ENCODE measurements around the gene CDH13.

The CDH13 gene

DNA sequence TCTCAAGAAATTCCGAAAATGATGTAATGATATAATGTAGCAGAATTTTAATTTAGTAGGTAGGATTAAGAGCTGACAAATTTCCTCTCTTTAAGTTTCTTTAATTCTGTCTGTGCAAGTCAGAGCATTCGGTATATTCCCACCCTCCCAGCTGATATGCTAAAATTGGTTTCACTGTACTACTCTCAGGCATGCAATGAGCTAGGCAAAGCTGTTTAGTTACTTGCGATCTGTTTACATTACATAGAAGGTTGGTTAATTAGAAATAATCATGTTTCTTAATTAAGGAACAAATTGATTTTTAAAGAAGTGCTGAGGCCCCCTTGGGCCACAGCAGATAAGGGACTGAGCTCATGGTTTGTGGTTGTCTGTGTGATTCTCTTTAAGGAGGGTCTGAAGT is 748.2 kb downstream of the CDH13 start:
- Histone ChIP-seq H3K9ac (ENCODE audit: low read length in 5 of 5) (no peak overlapping the region), H3K4me3 (ENCODE audit: low read depth in 1 of 5, low read length in 5 of 5) (no peak overlapping the region), H3K4me1 (ENCODE audit: control insufficient read depth in 5 of 5, insufficient read depth in 5 of 5, low read length in 5 of 5) (no peaks in the 10 kb centered on the region), H3K27me3 (ENCODE audit: control insufficient read depth in 5 of 5, insufficient read depth in 4 of 5, low read length in 5 of 5) (peaks cover 0 to 2% (median 0%) of the 10 kb centered on the region in 5 donors), H3K9me3 (ENCODE audit: control insufficient read depth in 5 of 5, low read length in 5 of 5) (no peaks in the 10 kb centered on the region), H3K36me3 (ENCODE audit: control insufficient read depth in 5 of 5, insufficient read depth in 5 of 5, low read length in 5 of 5) (no peaks in the 10 kb centered on the region), H3K27ac (ENCODE audit: low read depth, low read length) (no peak overlapping the region)

DNA sequence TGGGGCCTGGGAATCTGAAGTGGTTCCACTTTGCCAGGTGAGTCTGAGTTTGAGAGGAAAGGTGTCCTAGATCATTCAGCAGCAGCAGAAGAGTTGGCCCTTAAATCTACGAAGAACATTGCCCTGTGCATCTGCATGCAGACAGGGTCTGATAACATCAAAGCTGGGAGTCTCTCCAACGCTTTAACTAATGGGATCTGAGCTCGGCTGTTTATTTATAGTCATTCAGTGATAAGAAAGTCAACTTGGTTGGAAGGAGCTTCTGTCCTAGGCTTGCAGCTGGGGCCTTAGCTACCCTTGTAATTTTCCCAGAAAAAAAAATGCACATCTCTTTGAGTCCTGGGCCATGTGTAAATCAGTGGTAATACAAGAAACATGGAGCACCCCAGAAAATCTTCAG is 763.0 kb downstream of the CDH13 start:
- Histone ChIP-seq H3K4me3 (ENCODE audit: low read depth in 1 of 5, low read length in 5 of 5) (no peak overlapping the region), H3K9me3 (ENCODE audit: control insufficient read depth in 5 of 5, low read length in 5 of 5) (peaks cover 0 to 4% (median 0%) of the 10 kb centered on the region in 5 donors), H3K36me3 (ENCODE audit: control insufficient read depth in 5 of 5, insufficient read depth in 5 of 5, low read length in 5 of 5) (no peaks in the 10 kb centered on the region), H3K9ac (ENCODE audit: low read length in 5 of 5) (no peak overlapping the region), H3K4me1 (ENCODE audit: control insufficient read depth in 5 of 5, insufficient read depth in 5 of 5, low read length in 5 of 5) (peaks cover 0 to 2% (median 0%) of the 10 kb centered on the region in 5 donors), H3K27me3 (ENCODE audit: control insufficient read depth in 5 of 5, insufficient read depth in 4 of 5, low read length in 5 of 5) (no peaks in the 10 kb centered on the region), H3K27ac (ENCODE audit: low read depth, low read length) (no peak overlapping the region)

DNA sequence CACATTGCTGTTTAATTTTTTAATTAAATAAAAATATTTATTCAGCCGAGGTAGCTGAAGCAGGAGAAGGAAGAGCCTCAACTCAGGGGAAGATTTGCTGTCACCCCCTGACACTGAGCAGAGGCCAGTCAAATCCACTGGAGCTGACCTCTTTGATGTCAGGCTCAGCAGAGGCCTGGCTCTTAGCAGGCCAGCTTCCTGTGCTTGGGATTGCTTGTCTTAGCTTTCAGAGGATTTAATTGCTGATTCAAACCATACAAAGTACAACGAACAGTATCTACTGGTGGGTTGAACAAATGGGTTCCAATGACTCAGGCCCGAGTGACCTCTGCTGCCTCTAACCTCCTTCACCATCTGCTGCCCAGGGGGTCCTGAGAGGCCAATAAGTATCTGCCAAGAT is 764.0 kb downstream of the CDH13 start:
- H3K4me3 ChIP-seq (ENCODE audit: low read depth in 1 of 5, low read length in 5 of 5): no peak overlapping the region
- H3K9ac ChIP-seq (ENCODE audit: low read length in 5 of 5): no peak overlapping the region
- H3K9me3 ChIP-seq (ENCODE audit: control insufficient read depth in 5 of 5, low read length in 5 of 5): peaks cover 0 to 4% (median 0%) of the 10 kb centered on the region in 5 donors
- no peak overlapping the region for H3K27ac ChIP-seq (ENCODE audit: low read depth, low read length)
- peaks cover 0 to 2% (median 0%) of the 10 kb centered on the region in 5 donors for H3K4me1 ChIP-seq (ENCODE audit: control insufficient read depth in 5 of 5, insufficient read depth in 5 of 5, low read length in 5 of 5)
- H3K36me3 ChIP-seq (ENCODE audit: control insufficient read depth in 5 of 5, insufficient read depth in 5 of 5, low read length in 5 of 5): no peaks in the 10 kb centered on the region
- H3K27me3 ChIP-seq (ENCODE audit: control insufficient read depth in 5 of 5, insufficient read depth in 4 of 5, low read length in 5 of 5): no peaks in the 10 kb centered on the region

DNA sequence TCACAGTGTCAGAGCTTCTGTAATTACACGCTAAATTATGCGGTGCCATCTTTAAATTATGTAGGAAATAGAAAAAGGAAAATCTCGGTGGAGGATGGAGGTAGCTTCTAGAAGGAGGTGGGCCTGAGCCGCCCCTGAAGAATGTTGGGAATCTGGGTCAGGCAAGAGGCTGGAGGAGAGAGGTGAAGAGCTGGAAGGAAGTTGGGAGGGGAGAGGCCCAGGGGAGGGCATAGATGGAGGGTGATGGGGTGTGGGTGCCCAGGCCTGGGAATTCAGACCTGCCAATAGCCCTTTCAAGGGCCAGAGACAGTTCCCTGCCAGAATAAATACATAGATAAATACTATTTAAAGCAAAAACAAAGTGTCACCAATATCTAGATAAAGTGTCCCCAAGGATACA is 766.0 kb downstream of the CDH13 start:
- Histone ChIP-seq H3K9ac (ENCODE audit: low read length in 5 of 5) (no peak overlapping the region), H3K4me1 (ENCODE audit: control insufficient read depth in 5 of 5, insufficient read depth in 5 of 5, low read length in 5 of 5) (peaks cover 0 to 2% (median 0%) of the 10 kb centered on the region in 5 donors), H3K9me3 (ENCODE audit: control insufficient read depth in 5 of 5, low read length in 5 of 5) (peaks cover 0 to 6% (median 0%) of the 10 kb centered on the region in 5 donors), H3K4me3 (ENCODE audit: low read depth in 1 of 5, low read length in 5 of 5) (no peak overlapping the region), H3K27ac (ENCODE audit: low read depth, low read length) (no peak overlapping the region), H3K27me3 (ENCODE audit: control insufficient read depth in 5 of 5, insufficient read depth in 4 of 5, low read length in 5 of 5) (no peaks in the 10 kb centered on the region), H3K36me3 (ENCODE audit: control insufficient read depth in 5 of 5, insufficient read depth in 5 of 5, low read length in 5 of 5) (no peaks in the 10 kb centered on the region)

DNA sequence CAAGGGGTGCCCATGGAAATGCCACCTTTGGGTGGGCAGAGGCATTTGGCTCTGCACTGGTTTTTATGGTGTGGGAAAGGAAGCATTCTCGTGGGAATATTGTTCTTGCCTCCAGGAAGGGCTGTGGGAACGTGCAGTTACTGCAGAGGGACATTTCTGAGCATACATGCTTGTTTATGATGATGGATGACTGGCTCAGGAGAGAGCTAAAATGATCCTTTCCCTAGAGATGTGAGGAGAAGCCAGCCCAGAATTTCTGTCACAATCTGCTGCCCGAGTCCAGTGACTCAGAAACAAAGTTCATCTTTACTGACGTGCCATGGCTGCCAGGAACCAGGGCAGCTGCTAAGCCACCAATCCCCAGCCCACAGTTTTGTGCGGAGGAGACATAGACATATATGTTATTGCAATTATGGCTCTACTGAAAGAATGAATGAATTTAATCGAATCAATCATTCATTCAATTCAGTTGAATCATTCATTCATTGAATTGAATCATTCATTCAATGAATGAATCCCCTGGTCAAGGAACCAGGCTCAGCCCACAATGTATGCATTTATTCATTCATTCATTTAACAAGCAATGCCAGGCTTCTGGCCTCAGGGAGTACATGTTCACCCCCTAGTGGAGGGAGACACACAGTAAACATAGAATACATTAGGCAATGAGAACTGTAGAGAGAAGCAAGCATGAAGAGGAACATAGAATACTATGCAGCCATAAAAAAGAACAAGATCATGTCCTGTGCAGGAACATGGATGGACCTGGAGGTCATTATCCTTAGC is 766.6 kb downstream of the CDH13 start:
- no peaks in the 10 kb centered on the region for H3K27me3 ChIP-seq (ENCODE audit: control insufficient read depth in 5 of 5, insufficient read depth in 4 of 5, low read length in 5 of 5)
- no peak overlapping the region for H3K4me3 ChIP-seq (ENCODE audit: low read depth in 1 of 5, low read length in 5 of 5)
- H3K9me3 ChIP-seq (ENCODE audit: control insufficient read depth in 5 of 5, low read length in 5 of 5): peaks cover 0 to 6% (median 0%) of the 10 kb centered on the region in 5 donors
- no peaks in the 10 kb centered on the region for H3K36me3 ChIP-seq (ENCODE audit: control insufficient read depth in 5 of 5, insufficient read depth in 5 of 5, low read length in 5 of 5)
- H3K4me1 ChIP-seq (ENCODE audit: control insufficient read depth in 5 of 5, insufficient read depth in 5 of 5, low read length in 5 of 5): peaks cover 0 to 2% (median 0%) of the 10 kb centered on the region in 5 donors
- no peak overlapping the region for H3K27ac ChIP-seq (ENCODE audit: low read depth, low read length)
- H3K9ac ChIP-seq (ENCODE audit: low read length in 5 of 5): no peak overlapping the region

DNA sequence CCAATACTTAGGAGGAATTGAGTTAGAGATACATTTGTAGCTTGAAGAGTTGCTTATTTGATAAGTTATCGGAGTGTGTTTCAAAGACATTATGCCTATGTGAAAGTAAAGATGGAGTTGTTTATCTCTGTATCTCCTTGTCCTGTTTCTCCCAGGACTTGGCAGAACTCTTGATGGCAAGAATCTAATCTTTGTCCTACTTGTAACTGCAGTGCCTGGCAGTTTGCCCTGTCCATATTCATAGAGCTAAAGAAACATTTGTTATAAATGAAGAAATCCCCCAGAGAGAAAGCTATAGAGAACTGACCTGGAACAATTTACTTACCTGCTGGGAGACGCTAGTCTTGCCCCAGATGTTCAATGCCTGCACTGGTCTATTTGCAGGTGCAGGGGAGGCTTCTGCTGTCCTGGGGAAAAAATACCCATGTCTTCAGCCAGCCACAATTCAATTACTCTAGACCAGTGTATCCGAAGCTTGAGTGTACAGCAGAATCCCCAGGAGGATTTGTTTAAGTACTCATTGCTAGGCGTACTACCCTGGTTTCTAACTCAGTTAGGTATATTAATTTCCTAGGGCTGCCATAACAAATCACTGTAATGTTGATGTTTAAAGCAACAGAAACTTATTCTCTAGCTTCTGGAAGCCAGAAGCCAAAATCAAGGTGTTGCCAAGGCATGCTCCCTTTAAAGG is 771.0 kb downstream of the CDH13 start:
- peaks cover 0 to 2% (median 0%) of the 10 kb centered on the region in 5 donors for H3K4me1 ChIP-seq (ENCODE audit: control insufficient read depth in 5 of 5, insufficient read depth in 5 of 5, low read length in 5 of 5)
- H3K9me3 ChIP-seq (ENCODE audit: control insufficient read depth in 5 of 5, low read length in 5 of 5): peaks cover 0 to 14% (median 5%) of the 10 kb centered on the region in 5 donors
- no peaks in the 10 kb centered on the region for H3K27me3 ChIP-seq (ENCODE audit: control insufficient read depth in 5 of 5, insufficient read depth in 4 of 5, low read length in 5 of 5)
- no peak overlapping the region for H3K4me3 ChIP-seq (ENCODE audit: low read depth in 1 of 5, low read length in 5 of 5)
- no peak overlapping the region for H3K27ac ChIP-seq (ENCODE audit: low read depth, low read length)
- no peaks in the 10 kb centered on the region for H3K36me3 ChIP-seq (ENCODE audit: control insufficient read depth in 5 of 5, insufficient read depth in 5 of 5, low read length in 5 of 5)
- no peak overlapping the region for H3K9ac ChIP-seq (ENCODE audit: low read length in 5 of 5)

DNA sequence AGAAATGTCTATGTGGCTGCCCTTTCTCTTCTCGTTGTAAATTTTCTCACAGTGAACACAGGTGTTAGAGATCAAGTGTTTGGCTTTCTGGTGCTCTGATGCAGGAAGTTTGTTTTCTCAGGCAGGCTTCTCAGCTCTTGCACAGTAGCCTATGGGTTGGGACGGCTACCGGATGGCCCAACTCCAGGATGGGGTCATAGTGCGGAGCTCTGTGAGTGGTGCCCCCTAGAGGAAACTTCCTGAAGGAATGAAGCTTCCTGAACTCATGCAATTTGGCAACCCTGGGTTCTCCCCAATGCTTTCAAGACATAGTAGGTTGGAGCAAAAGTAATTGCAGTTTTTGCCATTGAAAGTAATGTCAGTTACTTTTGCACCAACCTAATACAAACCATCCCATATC is 773.5 kb downstream of the CDH13 start:
- Histone ChIP-seq H3K27ac (ENCODE audit: low read depth, low read length) (no peak overlapping the region), H3K36me3 (ENCODE audit: control insufficient read depth in 5 of 5, insufficient read depth in 5 of 5, low read length in 5 of 5) (no peaks in the 10 kb centered on the region), H3K9me3 (ENCODE audit: control insufficient read depth in 5 of 5, low read length in 5 of 5) (peaks cover 0 to 14% (median 3%) of the 10 kb centered on the region in 5 donors), H3K27me3 (ENCODE audit: control insufficient read depth in 5 of 5, insufficient read depth in 4 of 5, low read length in 5 of 5) (no peaks in the 10 kb centered on the region), H3K4me3 (ENCODE audit: low read depth in 1 of 5, low read length in 5 of 5) (no peak overlapping the region), H3K9ac (ENCODE audit: low read length in 5 of 5) (no peak overlapping the region), H3K4me1 (ENCODE audit: control insufficient read depth in 5 of 5, insufficient read depth in 5 of 5, low read length in 5 of 5) (no peaks in the 10 kb centered on the region)

DNA sequence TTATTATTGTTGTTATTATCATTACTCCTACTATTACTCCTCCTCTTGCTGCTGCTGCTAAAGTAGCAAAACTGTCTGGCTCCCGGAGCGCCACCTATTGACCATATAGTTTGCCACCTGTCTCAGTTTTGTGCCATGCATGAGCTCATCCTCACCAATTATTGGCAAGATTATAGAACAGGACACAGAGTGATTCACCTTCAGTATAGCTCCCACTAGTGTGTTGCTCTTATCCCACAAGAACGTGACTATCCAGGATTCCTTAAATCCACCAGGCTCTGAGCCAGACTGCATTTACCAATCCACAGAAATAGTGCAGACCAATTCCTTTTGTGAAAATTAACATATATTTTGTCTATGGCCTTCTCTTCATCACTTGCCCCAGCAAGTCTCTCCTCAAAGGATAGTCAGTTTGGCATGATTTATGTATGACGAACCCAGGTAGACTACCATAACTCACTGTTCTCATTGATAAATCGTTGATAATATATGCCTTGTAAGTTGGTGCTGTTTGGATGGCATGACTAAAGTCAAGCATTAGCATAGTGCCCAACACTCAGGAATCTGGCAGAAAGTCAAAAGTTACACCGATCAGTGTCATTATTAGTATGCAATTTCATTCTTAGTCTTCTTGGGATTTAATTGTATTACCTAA is 775.5 kb downstream of the CDH13 start:
- H3K9ac ChIP-seq (ENCODE audit: low read length in 5 of 5): no peak overlapping the region
- no peak overlapping the region for H3K27ac ChIP-seq (ENCODE audit: low read depth, low read length)
- no peaks in the 10 kb centered on the region for H3K36me3 ChIP-seq (ENCODE audit: control insufficient read depth in 5 of 5, insufficient read depth in 5 of 5, low read length in 5 of 5)
- H3K27me3 ChIP-seq (ENCODE audit: control insufficient read depth in 5 of 5, insufficient read depth in 4 of 5, low read length in 5 of 5): no peaks in the 10 kb centered on the region
- H3K4me1 ChIP-seq (ENCODE audit: control insufficient read depth in 5 of 5, insufficient read depth in 5 of 5, low read length in 5 of 5): no peaks in the 10 kb centered on the region
- H3K4me3 ChIP-seq (ENCODE audit: low read depth in 1 of 5, low read length in 5 of 5): peak overlapping the region in 1 of 5 donors; percentile 1
- peaks cover 0 to 8% (median 3%) of the 10 kb centered on the region in 5 donors for H3K9me3 ChIP-seq (ENCODE audit: control insufficient read depth in 5 of 5, low read length in 5 of 5)

DNA sequence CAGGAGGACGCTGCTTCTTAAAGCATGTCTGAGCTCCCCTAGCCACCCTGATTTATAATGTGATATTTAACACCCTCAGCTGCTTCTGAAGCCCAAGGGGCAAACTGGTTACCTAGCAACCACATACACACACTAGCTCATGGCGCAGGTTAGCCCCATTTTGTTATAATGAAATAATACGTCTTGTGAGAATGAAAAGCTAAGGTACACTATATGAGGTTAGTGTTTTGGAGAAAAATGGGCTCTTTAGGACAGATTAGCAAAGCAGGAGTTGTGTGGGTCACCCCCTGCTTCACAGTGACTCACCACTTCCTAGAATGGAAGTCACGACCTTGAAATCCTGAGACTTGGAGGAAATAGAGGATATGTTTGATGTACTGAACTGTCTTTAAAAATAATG is 776.2 kb downstream of the CDH13 start:
- no peak overlapping the region for H3K4me3 ChIP-seq (ENCODE audit: low read depth in 1 of 5, low read length in 5 of 5)
- H3K36me3 ChIP-seq (ENCODE audit: control insufficient read depth in 5 of 5, insufficient read depth in 5 of 5, low read length in 5 of 5): no peaks in the 10 kb centered on the region
- H3K9me3 ChIP-seq (ENCODE audit: control insufficient read depth in 5 of 5, low read length in 5 of 5): peaks cover 0 to 8% (median 3%) of the 10 kb centered on the region in 5 donors
- H3K9ac ChIP-seq (ENCODE audit: low read length in 5 of 5): no peak overlapping the region
- H3K27ac ChIP-seq (ENCODE audit: low read depth, low read length): no peak overlapping the region
- H3K4me1 ChIP-seq (ENCODE audit: control insufficient read depth in 5 of 5, insufficient read depth in 5 of 5, low read length in 5 of 5): no peaks in the 10 kb centered on the region
- H3K27me3 ChIP-seq (ENCODE audit: control insufficient read depth in 5 of 5, insufficient read depth in 4 of 5, low read length in 5 of 5): no peaks in the 10 kb centered on the region

DNA sequence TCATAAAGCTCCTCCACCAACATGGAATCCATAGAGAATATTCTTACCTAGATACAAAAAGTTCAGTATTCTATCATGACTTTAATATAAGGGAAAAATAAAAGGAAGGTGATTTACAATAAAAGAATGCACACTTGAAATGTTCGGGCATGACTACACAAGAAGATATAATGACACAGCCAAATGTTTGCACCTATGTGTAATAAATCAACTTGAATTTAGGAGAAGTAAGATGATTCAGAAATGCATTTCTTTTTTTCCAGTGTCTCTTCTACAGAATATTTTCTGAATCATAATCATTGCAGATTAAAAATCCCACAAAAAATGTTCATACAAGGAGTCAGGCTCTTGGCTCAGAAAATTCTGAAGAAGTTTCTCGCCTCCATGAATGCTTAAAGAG is 777.0 kb downstream of the CDH13 start:
- no peak overlapping the region for H3K4me3 ChIP-seq (ENCODE audit: low read depth in 1 of 5, low read length in 5 of 5)
- no peaks in the 10 kb centered on the region for H3K36me3 ChIP-seq (ENCODE audit: control insufficient read depth in 5 of 5, insufficient read depth in 5 of 5, low read length in 5 of 5)
- H3K27me3 ChIP-seq (ENCODE audit: control insufficient read depth in 5 of 5, insufficient read depth in 4 of 5, low read length in 5 of 5): peaks cover 0 to 3% (median 0%) of the 10 kb centered on the region in 5 donors
- no peak overlapping the region for H3K27ac ChIP-seq (ENCODE audit: low read depth, low read length)
- H3K4me1 ChIP-seq (ENCODE audit: control insufficient read depth in 5 of 5, insufficient read depth in 5 of 5, low read length in 5 of 5): no peaks in the 10 kb centered on the region
- H3K9me3 ChIP-seq (ENCODE audit: control insufficient read depth in 5 of 5, low read length in 5 of 5): peaks cover 0 to 8% (median 3%) of the 10 kb centered on the region in 5 donors
- no peak overlapping the region for H3K9ac ChIP-seq (ENCODE audit: low read length in 5 of 5)
